Measurements from ENCODE around the gene ITSN1.

Gene ITSN1

DNA sequence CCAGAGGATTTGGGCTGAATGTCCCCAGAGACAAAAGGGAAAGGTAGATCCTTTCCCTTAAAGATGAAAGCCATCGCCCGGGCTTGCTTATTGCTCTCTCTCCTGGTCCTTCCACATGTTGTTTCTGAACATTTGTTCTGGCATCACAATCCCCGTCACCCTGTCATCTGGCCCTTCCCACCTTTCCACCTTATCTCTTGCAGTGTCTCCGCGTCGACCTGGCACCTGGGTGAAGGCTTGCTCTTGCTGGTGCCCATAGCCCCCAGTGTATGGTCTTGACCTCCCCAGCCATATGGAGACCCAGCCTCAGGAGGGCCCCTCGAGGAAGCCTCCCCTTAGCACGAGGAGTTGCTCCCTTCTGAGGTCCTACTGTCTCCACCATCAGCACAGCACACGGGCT, 208.7 kb downstream of the ITSN1 start:
- TF ChIP-seq TAF1 (IDR thresholded peaks at IDR 0.05; ENCODE audit: low read depth) (no peak), ZBTB7A (IDR thresholded peaks at IDR 0.05; ENCODE audit: low read depth) (no peak), CREB1 (IDR thresholded peaks at IDR 0.05; ENCODE audit: low read depth) (no peak), CEBPB (IDR thresholded peaks at IDR 0.05) (no peak), FOXM1 (IDR thresholded peaks at IDR 0.05; ENCODE audit: borderline replicate concordance, low read depth) (no peak), YY1 (IDR thresholded peaks at IDR 0.05; ENCODE audit: low read depth) (no peak)
- TF ChIP-seq, protein P1, sequence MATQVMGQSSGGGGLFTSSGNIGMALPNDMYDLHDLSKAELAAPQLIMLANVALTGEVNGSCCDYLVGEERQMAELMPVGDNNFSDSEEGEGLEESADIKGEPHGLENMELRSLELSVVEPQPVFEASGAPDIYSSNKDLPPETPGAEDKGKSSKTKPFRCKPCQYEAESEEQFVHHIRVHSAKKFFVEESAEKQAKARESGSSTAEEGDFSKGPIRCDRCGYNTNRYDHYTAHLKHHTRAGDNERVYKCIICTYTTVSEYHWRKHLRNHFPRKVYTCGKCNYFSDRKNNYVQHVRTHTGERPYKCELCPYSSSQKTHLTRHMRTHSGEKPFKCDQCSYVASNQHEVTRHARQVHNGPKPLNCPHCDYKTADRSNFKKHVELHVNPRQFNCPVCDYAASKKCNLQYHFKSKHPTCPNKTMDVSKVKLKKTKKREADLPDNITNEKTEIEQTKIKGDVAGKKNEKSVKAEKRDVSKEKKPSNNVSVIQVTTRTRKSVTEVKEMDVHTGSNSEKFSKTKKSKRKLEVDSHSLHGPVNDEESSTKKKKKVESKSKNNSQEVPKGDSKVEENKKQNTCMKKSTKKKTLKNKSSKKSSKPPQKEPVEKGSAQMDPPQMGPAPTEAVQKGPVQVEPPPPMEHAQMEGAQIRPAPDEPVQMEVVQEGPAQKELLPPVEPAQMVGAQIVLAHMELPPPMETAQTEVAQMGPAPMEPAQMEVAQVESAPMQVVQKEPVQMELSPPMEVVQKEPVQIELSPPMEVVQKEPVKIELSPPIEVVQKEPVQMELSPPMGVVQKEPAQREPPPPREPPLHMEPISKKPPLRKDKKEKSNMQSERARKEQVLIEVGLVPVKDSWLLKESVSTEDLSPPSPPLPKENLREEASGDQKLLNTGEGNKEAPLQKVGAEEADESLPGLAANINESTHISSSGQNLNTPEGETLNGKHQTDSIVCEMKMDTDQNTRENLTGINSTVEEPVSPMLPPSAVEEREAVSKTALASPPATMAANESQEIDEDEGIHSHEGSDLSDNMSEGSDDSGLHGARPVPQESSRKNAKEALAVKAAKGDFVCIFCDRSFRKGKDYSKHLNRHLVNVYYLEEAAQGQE (IDR thresholded peaks at IDR 0.05; ENCODE audit: low read depth) = no peak

DNA sequence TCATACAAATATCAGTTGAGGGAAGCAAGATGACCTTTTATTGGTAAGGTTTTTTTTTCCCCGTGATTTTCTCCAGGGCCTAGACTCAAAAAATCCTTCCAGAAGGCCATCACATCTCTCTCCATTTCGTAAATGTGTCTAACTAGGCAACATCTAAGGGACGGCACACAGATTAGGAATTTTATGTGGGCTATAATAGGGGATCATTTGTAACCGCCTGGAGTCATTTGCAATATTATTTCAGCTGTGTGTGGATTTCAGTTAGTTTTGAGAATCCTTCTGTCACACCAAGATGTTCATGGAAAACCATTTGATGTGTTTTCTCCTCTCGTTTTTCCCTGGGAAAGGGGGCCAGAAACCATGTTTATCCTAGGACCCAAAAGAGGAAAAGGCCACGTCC, 210.2 kb downstream of the ITSN1 start:
- TF ChIP-seq TAF1 (IDR thresholded peaks at IDR 0.05; ENCODE audit: low read depth) (no peak), FOXM1 (IDR thresholded peaks at IDR 0.05; ENCODE audit: borderline replicate concordance, low read depth) (no peak), EGR1 (IDR thresholded peaks at IDR 0.05) (no peak), CREB1 (IDR thresholded peaks at IDR 0.05; ENCODE audit: low read depth) (no peak), ZBTB7A (IDR thresholded peaks at IDR 0.05; ENCODE audit: low read depth) (no peak), CEBPB (IDR thresholded peaks at IDR 0.05) (no peak), RAD21 (IDR thresholded peaks at IDR 0.05; ENCODE audit: low read depth) (no peak), TCF12 (IDR thresholded peaks at IDR 0.05; ENCODE audit: low read depth) (no peak), NFIC (IDR thresholded peaks at IDR 0.05) (no peak), EP300 (IDR thresholded peaks at IDR 0.05; ENCODE audit: borderline replicate concordance) (no peak), YY1 (IDR thresholded peaks at IDR 0.05; ENCODE audit: low read depth) (no peak), TEAD4 (IDR thresholded peaks at IDR 0.05) (no peak)
- TF ChIP-seq, protein P1 (IDR thresholded peaks at IDR 0.05; ENCODE audit: low read depth) = no peak
- TF ChIP-seq, protein P2, sequence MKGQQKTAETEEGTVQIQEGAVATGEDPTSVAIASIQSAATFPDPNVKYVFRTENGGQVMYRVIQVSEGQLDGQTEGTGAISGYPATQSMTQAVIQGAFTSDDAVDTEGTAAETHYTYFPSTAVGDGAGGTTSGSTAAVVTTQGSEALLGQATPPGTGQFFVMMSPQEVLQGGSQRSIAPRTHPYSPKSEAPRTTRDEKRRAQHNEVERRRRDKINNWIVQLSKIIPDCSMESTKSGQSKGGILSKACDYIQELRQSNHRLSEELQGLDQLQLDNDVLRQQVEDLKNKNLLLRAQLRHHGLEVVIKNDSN (IDR thresholded peaks at IDR 0.05) = no peak
- TF ChIP-seq, protein P3, sequence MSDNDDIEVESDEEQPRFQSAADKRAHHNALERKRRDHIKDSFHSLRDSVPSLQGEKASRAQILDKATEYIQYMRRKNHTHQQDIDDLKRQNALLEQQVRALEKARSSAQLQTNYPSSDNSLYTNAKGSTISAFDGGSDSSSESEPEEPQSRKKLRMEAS (IDR thresholded peaks at IDR 0.05) = no peak

DNA sequence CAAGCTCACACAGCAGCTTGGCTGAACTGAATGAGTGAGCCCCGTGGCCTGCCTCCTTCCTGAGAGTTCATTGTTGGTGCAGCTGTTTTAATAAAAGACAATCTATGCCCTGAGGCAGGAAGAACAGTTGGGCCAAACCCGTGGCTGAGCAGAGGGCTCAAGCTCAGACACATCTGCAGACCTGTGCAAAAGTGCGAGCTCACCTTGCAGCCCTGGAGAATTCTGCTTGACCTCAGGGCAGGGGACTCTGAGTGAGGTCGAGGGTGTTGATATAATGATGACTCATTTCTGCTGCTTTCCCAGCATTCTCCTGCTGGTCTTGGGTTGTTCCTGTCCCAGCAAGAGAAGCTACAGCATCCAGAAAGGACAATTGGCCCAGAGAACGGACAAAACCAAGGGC, 212.3 kb downstream of the ITSN1 start:
- no peak for TF ChIP-seq YY1 (IDR thresholded peaks at IDR 0.05; ENCODE audit: low read depth)
- TF ChIP-seq CREB1 (IDR thresholded peaks at IDR 0.05; ENCODE audit: low read depth) = no peak
- TF ChIP-seq CEBPB (IDR thresholded peaks at IDR 0.05) = no peak
- no peak for TF ChIP-seq EGR1 (IDR thresholded peaks at IDR 0.05)
- TF ChIP-seq TAF1 (IDR thresholded peaks at IDR 0.05; ENCODE audit: low read depth) = no peak
- TF ChIP-seq, protein P2 (IDR thresholded peaks at IDR 0.05) = no peak
- TF ChIP-seq FOXM1 (IDR thresholded peaks at IDR 0.05; ENCODE audit: borderline replicate concordance, low read depth) = no peak

DNA sequence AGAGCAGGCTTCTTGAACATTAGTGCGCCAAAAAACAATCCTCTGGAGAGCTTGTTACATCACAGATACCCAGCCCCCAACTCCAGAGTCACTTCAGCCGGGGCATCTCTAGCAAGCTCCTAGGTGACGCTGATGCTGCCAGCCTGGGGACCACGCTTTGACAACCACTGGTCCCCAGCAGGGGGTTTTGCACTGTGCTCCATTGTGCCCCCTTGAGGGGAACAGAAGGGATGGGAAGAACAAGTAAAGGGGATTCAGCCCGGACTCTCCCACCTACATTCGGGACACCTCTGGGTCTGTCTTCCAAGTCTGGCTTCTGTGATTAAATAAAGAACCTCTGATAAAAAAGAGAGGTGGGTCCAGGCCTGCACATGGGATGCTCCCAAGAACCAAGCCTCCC, 212.9 kb downstream of the ITSN1 start:
- TF ChIP-seq FOXM1 (IDR thresholded peaks at IDR 0.05; ENCODE audit: borderline replicate concordance, low read depth) (no peak), RAD21 (IDR thresholded peaks at IDR 0.05; ENCODE audit: low read depth) (no peak), TEAD4 (IDR thresholded peaks at IDR 0.05) (no peak), TAF1 (IDR thresholded peaks at IDR 0.05; ENCODE audit: low read depth) (no peak), YY1 (IDR thresholded peaks at IDR 0.05; ENCODE audit: low read depth) (no peak), NFIC (IDR thresholded peaks at IDR 0.05) (no peak), ZBTB7A (IDR thresholded peaks at IDR 0.05; ENCODE audit: low read depth) (no peak), TCF12 (IDR thresholded peaks at IDR 0.05; ENCODE audit: low read depth) (no peak)
- TF ChIP-seq, protein P1 (IDR thresholded peaks at IDR 0.05; ENCODE audit: low read depth) = no peak

DNA sequence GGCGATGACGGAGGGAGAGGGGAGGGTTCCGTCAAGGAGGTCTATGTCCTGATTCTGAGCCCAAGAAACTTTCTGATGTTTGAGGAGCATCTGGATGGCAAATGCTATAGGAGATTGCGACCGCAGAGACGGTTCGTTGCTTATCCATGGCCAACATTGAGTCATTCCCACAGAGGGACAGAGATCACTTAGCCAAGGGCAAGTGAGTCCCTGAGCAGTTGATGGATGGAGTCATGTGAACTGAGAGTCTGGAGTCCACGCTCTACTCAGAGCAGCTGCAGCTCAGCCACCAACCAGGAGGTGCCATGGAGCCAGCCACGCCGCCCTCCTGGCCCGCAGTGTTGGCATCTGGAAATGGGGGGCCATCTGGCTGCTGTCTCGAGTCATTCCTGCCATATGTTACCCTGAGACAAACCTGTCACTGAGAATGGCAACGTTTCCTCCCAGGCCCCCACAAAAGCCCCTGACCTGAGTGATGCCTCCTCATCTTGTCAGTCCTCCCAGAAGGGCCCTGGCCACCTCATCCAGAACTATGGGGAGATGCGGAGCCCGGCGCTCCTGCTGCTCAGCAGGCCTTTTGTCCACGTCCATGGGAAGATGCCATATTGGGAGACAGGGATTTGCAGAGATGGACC, 214.7 kb downstream of the ITSN1 start:
- TF ChIP-seq, protein P3 (IDR thresholded peaks at IDR 0.05) = no peak
- TF ChIP-seq YY1 (IDR thresholded peaks at IDR 0.05; ENCODE audit: low read depth) = no peak
- TF ChIP-seq CREB1 (IDR thresholded peaks at IDR 0.05; ENCODE audit: low read depth) = no peak
- TF ChIP-seq, protein P2 (IDR thresholded peaks at IDR 0.05) = no peak
- no peak for TF ChIP-seq TAF1 (IDR thresholded peaks at IDR 0.05; ENCODE audit: low read depth)
- no peak for TF ChIP-seq EGR1 (IDR thresholded peaks at IDR 0.05)
- no peak for TF ChIP-seq RAD21 (IDR thresholded peaks at IDR 0.05; ENCODE audit: low read depth)
- no peak for TF ChIP-seq ZBTB7A (IDR thresholded peaks at IDR 0.05; ENCODE audit: low read depth)
- no peak for TF ChIP-seq EP300 (IDR thresholded peaks at IDR 0.05; ENCODE audit: borderline replicate concordance)
- no peak for TF ChIP-seq NFIC (IDR thresholded peaks at IDR 0.05)
- no peak for TF ChIP-seq FOXM1 (IDR thresholded peaks at IDR 0.05; ENCODE audit: borderline replicate concordance, low read depth)
- no peak for TF ChIP-seq TCF12 (IDR thresholded peaks at IDR 0.05; ENCODE audit: low read depth)
- no peak for TF ChIP-seq CEBPB (IDR thresholded peaks at IDR 0.05)
- TF ChIP-seq, protein P1 (IDR thresholded peaks at IDR 0.05; ENCODE audit: low read depth) = no peak
- no peak for TF ChIP-seq TEAD4 (IDR thresholded peaks at IDR 0.05)

All from Ishikawa (cell line).